HCT116 (cell line): ENCODE data around the gene MED26. TPM values are rescaled to one million over a fixed set of nuclear protein-coding genes. Genes with fewer than 3 reads are reported as not detected.

Experiments used
- ATAC-seq: fragments of 200-7000 bp; cut with Tn5 transposase; 2 replicates; pipeline ENCODE4 v1.9.1; 2020; ENCODE audit warnings: mild to moderate bottlenecking, moderate library complexity
- BruUV-seq: library from RNA; stranded (reverse); fragments of 400-500 nt; replicated peaks from 2 replicates; lab custom pipeline; 2021; lab: Mats Ljungman, UMichigan
- CTCF ChIA-PET: fragments of 300-600 bp; sonication (Branson Sonifier 250); formaldehyde crosslinking; loops from one replicate; lab custom pipeline; 2021; ENCODE audit warnings: antibody characterized with exemption; lab: Charles Lee
- POLR2A ChIA-PET: fragments of 300-600, 350-600 bp; sonication (Branson Sonifier 250); formaldehyde crosslinking; loops from one replicate; lab custom pipeline; 2021; ENCODE audit warnings: antibody characterized with exemption; lab: Charles Lee
- RAD21 ChIA-PET, 2 experiments: fragments of 300-600 bp; sonication (Branson Sonifier 250); formaldehyde crosslinking; loops; one replicate each; lab custom pipeline; 2023; ENCODE audit warnings: low total read pairs in 2 of 2; ENCODE audit not compliant: uncharacterized antibody in 2 of 2, unreplicated experiment in 2 of 2, low non-redundant PET in 1 of 2; lab: Charles Lee
- DNase-seq: peaks from one replicate; pipeline ENCODE4 v3.0.0-alpha.2; 2010; ENCODE audit warnings: low read depth, low spot score
- H2AFZ ChIP-seq: fragments of 200-600 bp; shearing (Covaris generic), sonication (generic); 2 replicates; pipeline ENCODE4 v1.6.1; 2017; ENCODE audit warnings: low read depth, mixed run types, mixed read lengths, antibody characterized with exemption, low read length; ENCODE audit not compliant: poor library complexity, severe bottlenecking
- H3K27ac ChIP-seq: 2 replicates; pipeline ENCODE4 v1.5.1; 2012; ENCODE audit warnings: low read depth, low read length
- H3K27me3 ChIP-seq: fragments of 200-600 bp; sonication (generic); 2 replicates; pipeline ENCODE4 v1.6.1; 2016; ENCODE audit warnings: mixed run types, low read length, mixed read lengths; ENCODE audit not compliant: insufficient read depth
- H3K36me3 ChIP-seq, 2 experiments: fragments of 200-500 bp in 1 of 2; fragments of 200-600 bp in 1 of 2; sonication (Bioruptor generic) in 1 of 2; sonication (generic) in 1 of 2; 2 replicates each; pipeline versions ENCODE4 v1.5.1 to v1.6.1; 2014 to 2016; ENCODE audit warnings: low read length in 2 of 2, inconsistent platforms in 1 of 2, mixed read lengths in 1 of 2, mixed run types in 1 of 2; ENCODE audit not compliant: insufficient read depth in 2 of 2, control insufficient read depth in 1 of 2
- H3K4me1 ChIP-seq, 2 experiments: fragments of 200-600 bp in 1 of 2; sonication (generic) in 1 of 2; 2 replicates each; pipeline versions ENCODE4 v1.5.1 to v1.6.1; 2012 to 2017; ENCODE audit warnings: low read length in 2 of 2, inconsistent platforms in 1 of 2, mild to moderate bottlenecking in 1 of 2, mixed read lengths in 1 of 2, mixed run types in 1 of 2, moderate library complexity in 1 of 2; ENCODE audit not compliant: insufficient read depth in 2 of 2, control insufficient read depth in 1 of 2
- H3K4me2 ChIP-seq: fragments of 200-600 bp; sonication (generic); 2 replicates; pipeline ENCODE4 v1.6.1; 2017; ENCODE audit warnings: mixed run types, low read length, mixed read lengths
- H3K4me3 ChIP-seq, 2 experiments: fragments of 200-600 bp in 1 of 2; sonication (generic) in 1 of 2; replicated peaks in 1 of 2; 2 replicates each; pipeline ENCODE4 v1.5.1; 2011 to 2016; ENCODE audit warnings: low read length in 2 of 2, control low read depth in 1 of 2, low read depth in 1 of 2, mild to moderate bottlenecking in 1 of 2, mixed read lengths in 1 of 2, mixed run types in 1 of 2
- H3K79me2 ChIP-seq: fragments of 200-600 bp; sonication (generic); 2 replicates; pipeline ENCODE4 v1.6.1; 2017; ENCODE audit warnings: mild to moderate bottlenecking, mixed run types, low read length, moderate library complexity, mixed read lengths; ENCODE audit not compliant: insufficient read depth
- H3K9ac ChIP-seq: fragments of 200-600 bp; sonication (generic); 2 replicates; pipeline ENCODE4 v1.6.1; 2016; ENCODE audit warnings: low read length, mixed read lengths
- H3K9me2 ChIP-seq: fragments of 200-600 bp; sonication (generic), shearing (Covaris generic); 2 replicates; pipeline ENCODE4 v1.6.1; 2017; ENCODE audit warnings: mixed run types, mild to moderate bottlenecking, moderate library complexity; ENCODE audit not compliant: insufficient read depth
- H3K9me3 ChIP-seq, 2 experiments: fragments of 200-500 bp in 1 of 2; fragments of 200-600 bp in 1 of 2; sonication (Bioruptor generic) in 1 of 2; sonication (generic) in 1 of 2; 2 replicates each; pipeline ENCODE4 v1.6.1; 2014 to 2017; ENCODE audit warnings: low read length in 2 of 2, mixed read lengths in 2 of 2, inconsistent platforms in 1 of 2, low read depth in 1 of 2, mild to moderate bottlenecking in 1 of 2, mixed run types in 1 of 2, moderate library complexity in 1 of 2; ENCODE audit not compliant: control insufficient read depth in 1 of 2, insufficient read depth in 1 of 2
- H4K20me1 ChIP-seq: fragments of 200-600 bp; sonication (generic), shearing (Covaris generic); 2 replicates; pipeline ENCODE4 v1.6.1; 2017; ENCODE audit warnings: mixed run types, mild to moderate bottlenecking, moderate library complexity; ENCODE audit not compliant: insufficient read depth
- ATF3 ChIP-seq: IDR thresholded peaks from 2 replicates; pipeline ENCODE4 v1.6.1; 2012
- CBX3 ChIP-seq: IDR thresholded peaks from 2 replicates; pipeline ENCODE4 v1.6.1; 2012; ENCODE audit warnings: low read depth
- EGR1 ChIP-seq: IDR thresholded peaks from 2 replicates; pipeline ENCODE4 v1.6.1; 2012; ENCODE audit warnings: low read depth
- ELF1 ChIP-seq: IDR thresholded peaks from 2 replicates; pipeline ENCODE4 v1.6.1; 2012; ENCODE audit warnings: low read depth, borderline replicate concordance
- EZH2 ChIP-seq: fragments of 200-600 bp; sonication (generic); IDR thresholded peaks from 2 replicates; pipeline ENCODE4 v1.6.1; 2017; ENCODE audit warnings: antibody characterized with exemption, mixed run types
- EZH2phosphoT487 ChIP-seq: fragments of 200-600 bp; IDR thresholded peaks from 2 replicates; pipeline ENCODE4 v1.6.1; 2018; ENCODE audit warnings: antibody characterized with exemption, borderline replicate concordance
- FOSL1 ChIP-seq: IDR thresholded peaks from 2 replicates; pipeline ENCODE4 v1.6.1; 2012; ENCODE audit warnings: low read depth
- JUND ChIP-seq: IDR thresholded peaks from 2 replicates; pipeline ENCODE4 v1.6.1; 2012
- POLR2A ChIP-seq: IDR thresholded peaks from 2 replicates; pipeline ENCODE4 v1.7.0; 2011; ENCODE audit warnings: borderline replicate concordance; ENCODE audit not compliant: insufficient read depth, insufficient read length; ENCODE audit errors: extremely low read depth
- POLR2AphosphoS5 ChIP-seq: IDR thresholded peaks from 2 replicates; pipeline ENCODE4 v1.6.1; 2011; ENCODE audit warnings: mild to moderate bottlenecking, low read depth, low read length, moderate library complexity
- RAD21 ChIP-seq: IDR thresholded peaks from 2 replicates; pipeline ENCODE4 v1.6.1; 2012; ENCODE audit warnings: low read depth, mild to moderate bottlenecking
- SIN3A ChIP-seq: IDR thresholded peaks from 2 replicates; pipeline ENCODE4 v1.6.1; 2012; ENCODE audit warnings: low read depth
- SP1 ChIP-seq: IDR thresholded peaks from 2 replicates; pipeline ENCODE4 v1.6.1; 2012; ENCODE audit warnings: low read depth
- SRF ChIP-seq: IDR thresholded peaks from 2 replicates; pipeline ENCODE4 v1.6.1; 2012; ENCODE audit warnings: low read depth
- TCF7L2 ChIP-seq: IDR thresholded peaks from 2 replicates; pipeline ENCODE4 v1.7.0; 2011; ENCODE audit warnings: borderline replicate concordance, inconsistent platforms; ENCODE audit not compliant: insufficient read depth, insufficient read length; ENCODE audit errors: extremely low read depth
- YY1 ChIP-seq: IDR thresholded peaks from 2 replicates; pipeline ENCODE4 v1.6.1; 2011; ENCODE audit warnings: low read length, low read depth, moderate library complexity, mild to moderate bottlenecking; ENCODE audit not compliant: insufficient replicate concordance; ENCODE audit errors: extremely low read depth
- ZFX ChIP-seq: fragments of 450-650 bp; IDR thresholded peaks from 2 replicates; pipeline ENCODE4 v1.6.1; 2017
- ZNF274 ChIP-seq: fragments of 200-500 bp; sonication (Bioruptor generic); IDR thresholded peaks from 2 replicates; pipeline ENCODE4 v1.6.1; 2014; ENCODE audit warnings: mild to moderate bottlenecking, low read depth, low read length, inconsistent platforms
- intact Hi-C: fragments of 100-400 bp; cut with micrococcal nuclease; formaldehyde crosslinking; loops from 2 replicates; pipeline ENCODE4 v1.10.0; 2022
- total RNA-seq: library from RNA; stranded (reverse); gene quantifications from one replicate; pipeline ENCODE4 v1.2.1, GENCODE V29; 2021; ENCODE audit not compliant: unreplicated experiment
- TF ChIP-seq, protein P1 (sequence below): IDR thresholded peaks from 2 replicates; pipeline ENCODE4 v1.6.1; 2012; ENCODE audit warnings: low read depth

MED26 gene
- total RNA-seq, 1 experiment from 2014 or later: 13.3 TPM

- H3K79me2 ChIP-seq: peaks cover 100% of the 10 kb centered on the region
- no peaks in the 10 kb centered on the region for H3K36me3 ChIP-seq
- H2AFZ ChIP-seq: no peak overlapping the region
- intact Hi-C loops: no loop called here
- no peak for DNase-seq
- no peaks in the 10 kb centered on the region for H3K9me2 ChIP-seq
- no peaks in the 10 kb centered on the region for H3K9me3 ChIP-seq
- no peak overlapping the region for H3K9ac ChIP-seq
- POLR2A ChIA-PET: no interaction called here
- CTCF ChIA-PET: no interaction called here
- no peak overlapping the region for H3K4me3 ChIP-seq
- RAD21 ChIA-PET: no interaction called here
- no peak overlapping the region for H3K4me2 ChIP-seq
- H3K27me3 ChIP-seq: no peaks in the 10 kb centered on the region
- no peak overlapping the region for H3K27ac ChIP-seq
- BruUV-seq: no TSS peak
- peaks cover 3 to 20% of the 10 kb centered on the region in 2 experiments; a peak in 3 of 4 replicates for H3K4me1 ChIP-seq
- no peak for ATAC-seq
- TF ChIP-seq POLR2AphosphoS5: no peak
- no peak for TF ChIP-seq JUND
- TF ChIP-seq SP1: no peak
- TF ChIP-seq POLR2A: no peak
- TF ChIP-seq EZH2phosphoT487: no peak
- no peak for TF ChIP-seq SIN3A
- no peak for TF ChIP-seq YY1
- no peak for TF ChIP-seq SRF
- peaks cover 19% of the 10 kb centered on the region; the same call in 1 of the 2 replicates for H4K20me1 ChIP-seq
Measured at GRCh38 chr19:16607819-16608218, 20.2 kb downstream of the MED26 start.

DNA sequence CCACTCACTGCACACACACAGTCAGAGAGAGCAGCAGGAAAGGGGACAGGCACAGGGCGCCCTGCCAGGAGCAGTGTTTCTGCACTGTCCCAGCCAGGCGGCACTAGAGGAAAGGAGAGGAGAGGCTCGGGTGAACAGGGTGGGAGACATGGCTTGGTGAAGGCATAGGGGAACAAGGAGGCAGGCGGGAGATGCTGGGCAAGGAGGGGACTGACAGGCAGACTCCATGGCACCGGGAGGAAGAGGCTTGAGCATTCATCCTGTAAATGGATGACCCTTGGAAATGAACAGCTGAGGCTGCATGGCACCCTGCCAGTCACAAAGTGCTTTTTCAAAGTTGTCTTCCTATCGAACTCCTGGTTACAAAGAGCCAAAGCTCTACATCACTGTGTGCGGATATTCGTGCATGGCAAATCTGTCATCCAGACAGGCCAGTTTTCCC, 22.4 kb downstream of the MED26 start:
- DNase-seq: no peak
- Histone ChIP-seq H3K36me3 (no peaks in the 10 kb centered on the region), H3K9ac (no peak overlapping the region), H2AFZ (no peak overlapping the region), H3K4me2 (no peak overlapping the region), H3K27ac (no peak overlapping the region), H3K79me2 (peaks cover 100% of the 10 kb centered on the region), H4K20me1 (0 out of 2 replicates have a peak, but pooled peaks cover 5% of the 10 kb centered on the region), H3K9me2 (no peaks in the 10 kb centered on the region), H3K4me3 (no peak overlapping the region), H3K4me1 (peaks cover 3 to 5% of the 10 kb centered on the region in 2 experiments; a peak in 3 of 4 replicates), H3K27me3 (no peaks in the 10 kb centered on the region), H3K9me3 (no peaks in the 10 kb centered on the region)
- no peak; the same call in 1 of the 2 replicates for ATAC-seq
- RAD21 ChIA-PET: interaction anchor here in 1 of 2 experiments (0.5 kb wide), 1 partner anchor 93 kb away, joined by 5 read pairs; no protein-coding TSS in a partner anchor
- intact Hi-C loops: no loop called here
- BruUV-seq: no TSS peak
- POLR2A ChIA-PET: no interaction called here
- CTCF ChIA-PET: no interaction called here
- no peak for TF ChIP-seq TCF7L2
- TF ChIP-seq SIN3A: no peak
- TF ChIP-seq ZNF274: no peak
- TF ChIP-seq FOSL1: no peak
- TF ChIP-seq, protein P1, sequence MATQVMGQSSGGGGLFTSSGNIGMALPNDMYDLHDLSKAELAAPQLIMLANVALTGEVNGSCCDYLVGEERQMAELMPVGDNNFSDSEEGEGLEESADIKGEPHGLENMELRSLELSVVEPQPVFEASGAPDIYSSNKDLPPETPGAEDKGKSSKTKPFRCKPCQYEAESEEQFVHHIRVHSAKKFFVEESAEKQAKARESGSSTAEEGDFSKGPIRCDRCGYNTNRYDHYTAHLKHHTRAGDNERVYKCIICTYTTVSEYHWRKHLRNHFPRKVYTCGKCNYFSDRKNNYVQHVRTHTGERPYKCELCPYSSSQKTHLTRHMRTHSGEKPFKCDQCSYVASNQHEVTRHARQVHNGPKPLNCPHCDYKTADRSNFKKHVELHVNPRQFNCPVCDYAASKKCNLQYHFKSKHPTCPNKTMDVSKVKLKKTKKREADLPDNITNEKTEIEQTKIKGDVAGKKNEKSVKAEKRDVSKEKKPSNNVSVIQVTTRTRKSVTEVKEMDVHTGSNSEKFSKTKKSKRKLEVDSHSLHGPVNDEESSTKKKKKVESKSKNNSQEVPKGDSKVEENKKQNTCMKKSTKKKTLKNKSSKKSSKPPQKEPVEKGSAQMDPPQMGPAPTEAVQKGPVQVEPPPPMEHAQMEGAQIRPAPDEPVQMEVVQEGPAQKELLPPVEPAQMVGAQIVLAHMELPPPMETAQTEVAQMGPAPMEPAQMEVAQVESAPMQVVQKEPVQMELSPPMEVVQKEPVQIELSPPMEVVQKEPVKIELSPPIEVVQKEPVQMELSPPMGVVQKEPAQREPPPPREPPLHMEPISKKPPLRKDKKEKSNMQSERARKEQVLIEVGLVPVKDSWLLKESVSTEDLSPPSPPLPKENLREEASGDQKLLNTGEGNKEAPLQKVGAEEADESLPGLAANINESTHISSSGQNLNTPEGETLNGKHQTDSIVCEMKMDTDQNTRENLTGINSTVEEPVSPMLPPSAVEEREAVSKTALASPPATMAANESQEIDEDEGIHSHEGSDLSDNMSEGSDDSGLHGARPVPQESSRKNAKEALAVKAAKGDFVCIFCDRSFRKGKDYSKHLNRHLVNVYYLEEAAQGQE: no peak
- no peak for TF ChIP-seq SP1
- no peak for TF ChIP-seq RAD21
- no peak for TF ChIP-seq ELF1
- TF ChIP-seq SRF: no peak
- no peak for TF ChIP-seq ZFX
- TF ChIP-seq ATF3: no peak
- no peak for TF ChIP-seq CBX3
- TF ChIP-seq EGR1: no peak
- no peak for TF ChIP-seq EZH2
- TF ChIP-seq YY1: no peak
